GM23248 (cell line): Measurements from ENCODE around the gene SF3A1. TPM values are rescaled to one million over a fixed set of nuclear protein-coding genes. Genes with fewer than 3 reads are reported as not detected.

ENCODE experiments used
- DNase-seq: peaks from one replicate; pipeline ENCODE4 v3.0.0-alpha.2; 2015
- H2AFZ ChIP-seq: fragments of 200-600 bp; sonication (generic); 2 replicates; pipeline ENCODE4 v1.6.1; 2016; ENCODE audit warnings: antibody characterized with exemption
- H3F3A ChIP-seq: fragments of 200-600 bp; sonication (generic); 2 replicates; pipeline ENCODE4 v1.6.1; 2016; ENCODE audit warnings: mild to moderate bottlenecking, antibody characterized with exemption, mixed run types; ENCODE audit not compliant: insufficient read depth
- H3K27ac ChIP-seq: fragments of 200-600 bp; sonication (generic); 2 replicates; pipeline ENCODE4 v1.5.1; 2016; ENCODE audit warnings: mild to moderate bottlenecking
- H3K27me3 ChIP-seq: fragments of 200-600 bp; sonication (generic); replicated peaks from 2 replicates; pipeline ENCODE4 v1.6.1; 2016; ENCODE audit warnings: mild to moderate bottlenecking; ENCODE audit not compliant: insufficient read depth
- H3K36me3 ChIP-seq: fragments of 200-600 bp; sonication (generic); 2 replicates; pipeline ENCODE4 v1.6.1; 2016; ENCODE audit warnings: low read depth, mild to moderate bottlenecking
- H3K4me1 ChIP-seq: fragments of 200-600 bp; sonication (generic); 2 replicates; pipeline ENCODE4 v1.6.1; 2016; ENCODE audit warnings: mild to moderate bottlenecking; ENCODE audit not compliant: insufficient read depth
- H3K4me2 ChIP-seq: fragments of 200-600 bp; sonication (generic); one replicate; pipeline ENCODE4 v1.6.1; 2016; ENCODE audit warnings: mild to moderate bottlenecking; ENCODE audit not compliant: unreplicated experiment
- H3K4me3 ChIP-seq: fragments of 200-600 bp; sonication (generic); 2 replicates; pipeline ENCODE4 v1.5.1; 2016; ENCODE audit warnings: mild to moderate bottlenecking
- H3K79me2 ChIP-seq: fragments of 200-600 bp; sonication (generic); 2 replicates; pipeline ENCODE4 v1.6.1; 2016; ENCODE audit warnings: mild to moderate bottlenecking; ENCODE audit not compliant: insufficient read depth
- H3K9ac ChIP-seq: fragments of 200-600 bp; sonication (generic); 2 replicates; pipeline ENCODE4 v1.6.1; 2016; ENCODE audit warnings: mild to moderate bottlenecking
- H3K9me2 ChIP-seq: fragments of 200-600 bp; sonication (generic); 2 replicates; pipeline ENCODE4 v1.6.1; 2016; ENCODE audit warnings: mixed run types, mild to moderate bottlenecking, moderate library complexity; ENCODE audit not compliant: insufficient read depth
- H3K9me3 ChIP-seq: fragments of 200-600 bp; sonication (generic); one replicate; pipeline ENCODE4 v1.6.1; 2017; ENCODE audit warnings: low read depth
- H4K20me1 ChIP-seq: fragments of 200-600 bp; sonication (generic); 2 replicates; pipeline ENCODE4 v1.6.0; 2016; ENCODE audit not compliant: insufficient read depth
- EZH2 ChIP-seq: fragments of 200-600 bp; sonication (generic); IDR thresholded peaks from 2 replicates; pipeline ENCODE4 v1.6.1; 2018; ENCODE audit warnings: antibody characterized with exemption, mild to moderate bottlenecking; ENCODE audit not compliant: insufficient read depth, poor library complexity, severe bottlenecking
- EZH2phosphoT487 ChIP-seq: fragments of 200-600 bp; sonication (generic); IDR thresholded peaks from 2 replicates; pipeline ENCODE4 v1.6.1; 2018; ENCODE audit warnings: antibody characterized with exemption, moderate library complexity, mild to moderate bottlenecking, low read depth; ENCODE audit not compliant: insufficient read depth
- WGBS, 2 experiments: methylation state at CpG; one replicate each; pipeline ENCODE4 v1.1.6; 2015 to 2017; ENCODE audit warnings: low lambda C conversion rate in 2 of 2, low coverage in 1 of 2; ENCODE audit errors: missing lambda C conversion rate in 2 of 2; 5-methylcytosine and 5-hydroxymethylcytosine counted together
- in situ Hi-C: fragments of 300-500 bp; cut with MboI; formaldehyde crosslinking; loops from 2 replicates; pipeline ENCODE4 v1.15.0; 2020
- polyA plus RNA-seq: library from polyadenylated mRNA; unstranded; fragments of >200 nt; fragmentation: Nextera tagmentation; extraction: Ambion mirVana; gene quantifications from 2 replicates; pipeline ENCODE4 v1.2.1, GENCODE V29; 2016
- total RNA-seq: library from RNA; depleted of rRNA; stranded (reverse); fragments of >200 nt; shearing (Covaris generic); gene quantifications from 2 replicates; pipeline ENCODE4 v1.2.3, GENCODE V29; 2014

Gene SF3A1
- total and polyA plus RNA-seq, 2 experiments from 2014 or later, result 12.9 to 75.0 TPM

- Histone ChIP-seq H3K27me3 (no peaks in the 10 kb centered on the region), H3K4me1 (peaks cover 9% of the 10 kb centered on the region), H3K4me2 (no peak overlapping the region), H3K36me3 (no peaks in the 10 kb centered on the region), H3K9me2 (no peaks in the 10 kb centered on the region), H4K20me1 (no peaks in the 10 kb centered on the region; the same call in 1 of the 2 replicates), H2AFZ (no peak overlapping the region), H3K9ac (no peak overlapping the region), H3K9me3 (no peaks in the 10 kb centered on the region), H3K4me3 (no peak overlapping the region), H3K27ac (no peak overlapping the region), H3F3A (peaks cover 4% of the 10 kb centered on the region; the same call in 1 of the 2 replicates), H3K79me2 (peaks cover 99% of the 10 kb centered on the region)
- TF ChIP-seq EZH2 (no peak), EZH2phosphoT487 (no peak)
- in situ Hi-C loops, result no loop called here
- no peak for DNase-seq
- 90 to 94% methylated on average over 7 of the region's 7 CpGs for WGBS, 2 experiments
Observed at GRCh38 chr22:30318799-30319419, 37.8 kb downstream of the SF3A1 start.

DNA sequence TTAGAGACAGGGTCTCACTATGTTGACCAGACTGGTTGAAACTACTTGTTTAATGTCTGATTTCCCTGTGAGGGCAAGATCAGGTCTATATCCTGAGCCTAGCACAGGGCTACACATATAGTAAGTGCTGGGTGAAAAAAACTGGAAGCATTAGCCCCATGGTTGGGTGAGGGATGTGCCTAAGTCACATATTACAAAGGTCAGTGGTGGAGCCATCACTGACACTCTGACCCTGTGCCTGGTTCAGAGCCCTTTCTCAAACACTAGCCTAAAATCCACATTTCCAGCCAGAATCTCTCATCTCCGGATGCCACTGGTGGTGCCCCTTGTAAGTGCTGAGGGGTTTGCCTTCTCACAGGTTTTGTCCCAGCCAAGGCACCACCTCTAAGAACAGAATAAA is 38.9 kb downstream of the SF3A1 start:
- Histone ChIP-seq H3K9me2 (no peaks in the 10 kb centered on the region), H3K4me2 (no peak overlapping the region), H3K27me3 (no peaks in the 10 kb centered on the region), H3K4me3 (no peak overlapping the region), H3K79me2 (peaks cover 93% of the 10 kb centered on the region), H3K9ac (no peak overlapping the region), H3F3A (peaks cover 8% of the 10 kb centered on the region; the same call in 1 of the 2 replicates), H3K4me1 (peaks cover 4% of the 10 kb centered on the region), H3K36me3 (no peaks in the 10 kb centered on the region), H3K27ac (no peak overlapping the region), H4K20me1 (peaks cover 1% of the 10 kb centered on the region), H2AFZ (no peak overlapping the region), H3K9me3 (no peaks in the 10 kb centered on the region)
- DNase-seq, result no peak
- WGBS, 2 experiments, result 86 to 88% methylated on average over 1 of the region's 1 CpG
- no peak for TF ChIP-seq EZH2
- TF ChIP-seq EZH2phosphoT487, result no peak
- in situ Hi-C loops, result no loop called here

- Histone ChIP-seq H3K4me2 (no peak overlapping the region), H2AFZ (no peak overlapping the region), H3K36me3 (no peaks in the 10 kb centered on the region), H3K4me3 (no peak overlapping the region), H3K9ac (no peak overlapping the region), H3K9me2 (no peaks in the 10 kb centered on the region), H3K9me3 (no peaks in the 10 kb centered on the region), H4K20me1 (peaks cover 5% of the 10 kb centered on the region), H3K27ac (no peak overlapping the region), H3K79me2 (peaks cover 81% of the 10 kb centered on the region), H3K27me3 (no peaks in the 10 kb centered on the region), H3K4me1 (peaks cover 19% of the 10 kb centered on the region), H3F3A (peaks cover 23% of the 10 kb centered on the region)
- no peak for TF ChIP-seq EZH2
- TF ChIP-seq EZH2phosphoT487, result no peak
- no peak for DNase-seq
- WGBS, 2 experiments, result 77% methylated on average over 2 of the region's 2 CpGs
- in situ Hi-C loops, result no loop called here
Observed at GRCh38 chr22:30315962-30316576, 40.6 kb downstream of the SF3A1 start.

DNA sequence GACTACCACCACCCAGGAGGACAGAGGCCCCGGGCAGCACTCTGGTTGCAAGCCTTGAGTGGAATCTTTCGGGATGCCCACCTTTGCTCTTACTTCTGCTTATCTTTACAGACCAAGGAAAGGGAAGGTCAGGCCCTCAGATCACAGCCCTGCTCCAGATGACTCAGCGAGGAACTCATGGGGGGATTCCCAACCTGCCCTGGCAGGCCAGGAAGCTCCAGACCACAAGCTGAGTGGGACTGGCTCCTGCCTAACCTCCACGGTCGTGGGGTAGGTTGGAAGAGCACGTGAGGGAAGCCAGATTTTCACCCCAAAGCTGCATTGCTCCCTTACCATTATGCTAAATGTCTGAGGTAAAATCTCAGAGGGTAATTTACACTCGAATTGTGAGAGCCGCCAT is 41.8 kb downstream of the SF3A1 start:
- Histone ChIP-seq H3K27ac (no peak overlapping the region), H4K20me1 (peaks cover 10% of the 10 kb centered on the region), H3K4me2 (no peak overlapping the region)

More for the DNA sequence above, 41.8 kb downstream of the SF3A1 start:
- Histone ChIP-seq H3K27me3 (no peaks in the 10 kb centered on the region), H3K9ac (no peak overlapping the region), H3K9me3 (no peaks in the 10 kb centered on the region), H3K9me2 (no peaks in the 10 kb centered on the region), H3K36me3 (no peaks in the 10 kb centered on the region), H3F3A (peaks cover 34% of the 10 kb centered on the region), H3K4me1 (peaks cover 31% of the 10 kb centered on the region), H3K79me2 (peaks cover 79% of the 10 kb centered on the region), H3K4me3 (no peak overlapping the region), H2AFZ (no peak overlapping the region)
- 87% methylated on average over 8 of the region's 8 CpGs for WGBS, 2 experiments
- no peak for DNase-seq
- in situ Hi-C loops, result no loop called here
- TF ChIP-seq EZH2phosphoT487 (no peak), EZH2 (no peak)
